ENCODE measurements around the gene SMAD7.

The SMAD7 gene

DNA sequence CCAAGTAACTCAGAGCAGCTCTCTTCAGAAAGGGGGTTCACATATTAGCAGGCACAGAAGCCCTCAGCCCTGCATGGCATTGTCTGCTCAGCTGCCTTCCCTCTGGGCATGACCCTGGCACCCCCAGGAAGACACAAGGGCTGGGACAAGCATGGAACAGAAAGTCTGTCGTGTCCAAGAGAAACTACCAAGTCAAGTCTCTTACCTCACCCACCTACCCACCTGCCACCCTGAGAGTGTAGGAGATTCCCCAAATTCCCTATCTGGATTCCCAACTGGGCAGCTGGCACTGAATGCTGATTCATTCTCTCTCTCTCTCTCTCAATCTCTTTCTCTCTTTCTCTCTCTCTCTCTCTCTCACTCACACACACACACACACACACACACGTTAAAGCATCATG, 21.6 kb downstream of the SMAD7 start:
- DNase-seq: no peak

DNA sequence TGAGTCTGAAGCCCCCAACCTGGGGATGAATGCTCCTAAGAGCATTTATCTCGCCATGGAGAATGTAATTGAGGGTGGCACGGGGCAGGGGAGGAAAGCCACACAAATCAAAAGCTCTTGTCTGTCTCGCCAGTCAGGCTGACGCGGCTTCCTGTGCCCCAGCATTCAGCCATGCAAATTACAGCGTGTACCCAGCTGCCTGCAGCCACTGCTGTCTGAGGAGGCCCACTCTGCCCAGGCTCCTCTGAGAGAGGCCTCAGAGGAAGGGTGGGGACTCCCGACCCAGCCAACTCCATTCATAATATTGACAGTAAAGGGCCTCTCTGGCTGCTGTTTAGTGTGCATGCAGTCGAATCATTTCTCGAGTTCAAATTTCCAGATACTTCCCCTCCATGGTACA, 22.0 kb downstream of the SMAD7 start:
- DNase-seq: peak; percentile 72

DNA sequence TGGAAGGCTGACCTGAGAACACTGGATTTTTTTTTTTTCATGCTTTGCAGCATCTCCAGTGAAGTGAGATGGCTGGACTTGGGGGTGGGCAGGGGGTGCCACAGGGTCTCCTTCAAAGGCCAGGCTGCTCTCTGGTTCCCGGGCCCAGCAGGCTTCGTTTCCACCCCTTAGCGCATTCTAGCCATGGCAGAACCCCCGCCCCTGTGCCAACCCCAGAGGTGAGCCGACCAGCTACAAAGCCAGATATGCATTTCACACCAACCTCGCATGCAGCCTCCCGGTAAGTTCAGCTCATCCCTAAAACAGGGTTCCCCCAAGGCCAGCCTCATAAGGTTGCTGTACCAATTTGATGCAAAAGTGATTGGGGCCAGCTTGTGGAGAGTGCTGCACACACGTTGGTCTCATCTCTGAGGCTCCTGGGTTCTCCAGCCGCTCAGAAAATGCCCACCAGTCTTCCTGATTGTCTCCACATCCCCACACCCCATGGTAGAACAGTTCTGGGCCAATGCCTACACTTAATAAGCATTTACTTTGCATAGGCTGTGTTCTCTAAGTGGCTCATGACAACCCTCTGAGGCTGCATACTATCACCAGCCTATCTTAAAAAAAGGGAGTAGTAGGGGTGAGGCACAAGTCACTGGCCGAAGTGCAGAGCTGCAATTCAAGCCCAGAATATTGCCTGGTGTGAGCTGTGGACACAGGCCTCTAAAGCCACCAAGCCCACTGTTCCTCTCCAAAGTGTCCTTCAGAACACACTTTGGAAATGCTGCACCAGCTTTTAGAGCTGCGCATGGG, 23.3 kb downstream of the SMAD7 start:
- no peak for DNase-seq

GRCh38 chr18:48926420-48926857, 24.3 kb downstream of the SMAD7 start:
- DNase-seq: no peak

DNA sequence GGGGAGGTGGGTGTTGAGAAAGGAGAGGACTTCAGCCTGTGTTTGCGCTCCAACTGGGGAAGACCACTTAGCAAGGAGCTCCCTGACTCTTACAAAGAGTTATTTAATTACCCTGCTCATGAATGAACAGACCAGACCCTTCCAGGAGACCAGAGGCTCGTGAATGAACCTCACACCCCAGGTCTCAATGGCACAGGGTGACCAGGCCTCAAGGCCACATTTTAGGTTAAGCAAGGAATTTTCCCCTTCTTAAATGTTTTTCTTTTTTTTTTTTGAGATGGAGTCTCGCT, 25.3 kb downstream of the SMAD7 start:
- no peak for DNase-seq

- DNase-seq: peak; percentile 48
Observed at GRCh38 chr18:48924630-48925490, 25.9 kb downstream of the SMAD7 start.

GRCh38 chr18:48923746-48924629, 26.8 kb downstream of the SMAD7 start:
- DNase-seq: no peak

- DNase-seq: peak; percentile 64
Observed at GRCh38 chr18:48922801-48923730, 27.7 kb downstream of the SMAD7 start.

DNA sequence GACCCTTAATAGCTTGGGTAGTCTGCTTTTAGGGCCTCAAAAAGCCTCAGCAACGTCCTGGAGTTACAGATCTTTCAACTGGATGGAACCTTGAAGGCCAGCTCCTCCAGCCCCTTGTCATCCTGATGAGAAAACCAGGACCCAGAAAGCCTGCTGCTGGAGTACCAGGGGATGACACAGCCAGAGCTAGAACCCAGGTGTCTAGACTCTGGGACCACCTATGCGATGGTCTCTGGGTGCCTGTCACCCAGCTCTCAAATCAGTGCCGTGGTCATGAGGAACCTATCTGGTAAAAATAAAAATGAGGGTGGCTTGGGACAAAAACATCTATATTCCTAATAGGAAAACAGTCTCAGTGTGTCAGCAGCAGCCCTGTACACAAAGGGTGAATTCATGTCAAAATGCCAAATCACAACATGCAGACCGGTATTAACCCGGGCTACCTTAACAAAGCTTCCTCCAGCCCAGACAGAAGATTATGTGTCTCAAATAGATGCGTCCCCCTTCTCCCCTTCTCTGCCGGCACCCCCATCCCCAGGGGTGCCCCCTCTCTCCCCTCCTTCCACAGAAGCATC, 28.5 kb downstream of the SMAD7 start:
- DNase-seq: no peak

- DNase-seq: peak; percentile 32
Observed at GRCh38 chr18:48921305-48922225, 29.2 kb downstream of the SMAD7 start.

DNA sequence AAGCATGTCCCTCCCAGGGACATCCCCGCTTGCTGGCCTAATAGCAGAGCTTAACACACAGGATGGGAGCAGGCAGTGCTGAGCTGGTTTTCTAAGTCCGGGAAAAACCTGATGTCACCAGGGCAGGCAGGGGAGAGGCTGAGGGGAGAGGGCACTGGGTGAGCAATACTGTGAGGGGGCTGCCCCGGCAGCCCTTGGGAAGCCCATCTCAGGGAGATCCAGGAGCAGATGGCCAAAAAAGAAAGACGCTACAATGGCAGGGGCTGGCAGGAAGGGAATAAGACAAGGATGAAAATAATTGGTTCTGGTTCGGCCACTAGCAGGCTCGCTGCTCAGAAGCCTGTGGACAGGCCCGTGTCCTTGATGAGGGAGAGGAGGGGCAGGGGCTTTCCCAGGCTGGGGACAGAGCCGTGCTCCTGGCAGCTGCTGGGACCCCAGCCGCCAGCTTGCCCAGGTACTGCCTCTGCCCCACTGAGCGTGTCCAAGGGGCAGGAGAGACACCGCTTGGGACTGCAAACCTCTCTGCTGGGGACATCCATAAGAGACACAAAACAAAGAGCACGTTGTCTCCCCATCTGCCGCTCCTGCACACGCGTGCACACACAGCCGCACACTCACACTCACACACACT, 30.2 kb downstream of the SMAD7 start:
- no peak for DNase-seq

GRCh38 chr18:48919547-48919946, 31.2 kb downstream of the SMAD7 start:
- no peak for DNase-seq

GRCh38 chr18:48918660-48919456, 31.9 kb downstream of the SMAD7 start:
- no peak for DNase-seq

DNA sequence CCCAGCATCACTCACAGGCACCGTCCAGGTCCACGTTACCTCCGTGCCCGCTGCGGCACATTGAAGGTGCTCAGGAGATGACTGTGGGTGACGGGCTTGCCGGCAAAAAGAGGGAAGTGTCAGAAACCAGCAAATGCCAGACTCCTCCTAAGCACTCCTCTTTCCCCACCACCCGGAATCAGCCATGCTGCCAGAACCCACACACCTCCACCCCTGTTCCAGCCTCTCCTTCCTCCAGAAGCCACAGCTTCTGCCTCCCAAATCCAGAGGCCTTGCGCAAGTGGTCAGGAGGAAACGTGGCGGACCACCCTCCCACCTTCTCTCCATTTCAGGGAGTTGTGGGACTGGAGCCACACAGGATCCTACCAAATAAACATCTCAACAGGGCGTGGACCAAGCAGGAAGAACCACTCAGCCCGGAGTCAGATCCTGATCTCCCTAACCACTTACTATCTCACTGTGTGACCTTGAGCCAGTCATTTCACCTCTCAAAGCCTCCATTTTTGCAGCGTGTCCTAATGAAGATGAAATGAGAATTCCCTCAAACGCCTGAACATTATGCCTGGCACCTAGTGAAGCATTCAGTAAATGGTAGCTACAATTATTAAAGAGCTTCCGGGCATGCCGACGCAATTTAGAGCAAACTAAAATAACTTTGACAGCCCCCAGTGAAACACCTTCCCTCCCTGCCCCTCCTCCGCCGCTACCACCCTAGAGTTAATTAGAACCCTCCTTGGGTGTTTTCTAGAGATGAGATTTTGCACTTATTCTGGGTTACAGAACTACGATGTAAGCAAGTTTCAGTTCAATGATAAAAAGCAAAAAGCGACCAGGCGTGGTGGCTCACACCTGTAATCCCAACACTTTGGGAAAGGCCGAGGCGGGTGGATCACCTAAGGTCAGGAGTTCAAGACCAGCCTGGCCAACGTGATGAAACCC, 32.9 kb downstream of the SMAD7 start:
- no peak for DNase-seq

DNA sequence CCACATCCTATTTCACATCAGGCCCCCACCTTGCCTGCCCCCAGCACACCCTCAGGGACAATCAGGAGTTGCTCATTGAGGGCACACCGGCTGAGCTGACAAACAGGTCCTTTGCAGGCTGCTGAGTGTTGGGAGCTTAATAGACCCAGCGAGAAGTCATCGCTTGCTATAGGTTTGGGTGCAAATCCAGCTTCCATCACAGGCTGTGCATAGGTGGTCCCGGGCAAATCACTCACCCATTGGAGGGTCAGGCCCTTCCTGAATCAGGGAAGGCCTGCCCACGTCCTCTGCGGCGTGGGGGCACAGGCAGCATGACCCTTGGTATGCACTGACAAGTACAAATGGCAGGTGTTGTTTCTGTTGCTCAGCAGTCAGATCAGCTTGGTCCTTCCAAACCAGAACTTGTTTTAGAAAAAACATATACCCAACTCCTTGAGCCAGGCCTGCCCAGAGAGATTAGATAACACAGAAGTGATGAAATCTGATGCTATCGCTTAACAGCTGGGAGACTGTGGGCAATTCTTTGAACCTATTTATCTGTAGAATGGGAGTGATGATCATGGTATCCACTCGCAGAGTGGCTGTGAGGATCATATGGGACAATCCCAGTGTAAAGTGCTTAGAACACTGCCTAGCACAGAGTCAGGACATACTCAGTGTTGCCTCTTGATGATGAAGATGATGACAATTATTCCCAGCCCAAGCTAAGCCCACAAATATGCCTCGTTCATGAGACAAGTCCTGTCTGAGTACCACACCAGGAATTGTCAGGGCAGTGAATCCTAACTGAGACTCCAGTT, 34.9 kb downstream of the SMAD7 start:
- no peak for DNase-seq

DNA sequence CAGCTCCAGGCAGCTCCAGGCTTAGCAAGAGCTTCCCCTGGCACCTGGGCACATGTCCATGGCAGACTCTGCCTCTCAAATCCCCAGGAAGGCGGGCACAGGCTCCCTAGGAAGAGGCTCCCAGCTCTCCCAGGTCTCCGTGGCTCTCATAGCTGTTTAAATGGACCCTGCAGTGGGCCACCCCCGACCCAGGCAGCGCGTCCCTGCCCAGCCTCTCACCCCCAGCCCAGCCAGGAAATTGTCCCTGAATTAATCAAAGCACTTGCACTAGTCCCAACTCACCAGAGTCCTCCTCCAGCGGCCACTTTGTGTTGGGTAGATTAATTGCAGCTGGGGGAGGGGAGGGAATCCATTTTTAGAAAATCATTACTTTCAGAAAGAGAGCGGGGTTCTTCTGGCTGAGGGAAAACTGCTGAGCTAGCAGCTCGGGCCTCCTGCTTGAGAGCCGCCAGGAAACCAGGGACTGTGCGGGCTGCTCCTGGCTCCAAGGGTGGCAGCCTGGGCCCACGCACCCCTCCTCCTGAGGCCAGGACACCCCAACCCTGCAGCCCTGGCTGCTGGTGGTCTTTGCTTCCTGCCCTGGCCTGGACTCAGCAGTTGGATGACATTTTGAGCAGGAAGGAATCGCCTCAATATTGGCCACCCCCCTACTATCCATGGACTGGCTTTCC, 36.0 kb downstream of the SMAD7 start:
- DNase-seq: no peak

DNA sequence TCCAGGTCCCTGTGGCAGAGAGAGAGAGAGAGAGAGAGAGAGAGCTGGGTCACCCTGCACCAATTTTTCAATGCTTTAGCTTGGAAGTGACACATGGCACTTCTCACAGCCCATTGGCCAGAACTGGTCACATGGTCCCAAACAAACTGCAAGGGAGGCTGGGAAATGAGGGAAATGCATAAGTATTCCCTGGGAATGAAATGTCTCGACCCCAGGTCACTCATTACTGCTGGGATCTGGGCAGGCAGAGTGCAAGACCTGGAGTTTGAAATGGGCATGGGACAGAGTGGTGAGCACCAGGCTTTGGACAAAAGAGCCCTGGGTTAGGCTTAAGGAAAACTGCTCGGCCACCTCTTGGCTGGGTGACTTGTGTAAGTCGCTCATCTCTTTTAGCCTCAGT, 37.0 kb downstream of the SMAD7 start:
- DNase-seq: no peak
